GM19452 (cell line): ENCODE data around the gene FBXO24.
"Not testable (repeated sequence)": the region's sequence is repeated elsewhere in the genome, so short reads cannot be mapped to it uniquely, and the experiment has no call there.

ENCODE experiments used
- ATAC-seq: cut with Tn5 transposase; IDR thresholded peaks from one replicate; pipeline ENCODE4 v1.9.1; 2021; ENCODE audit not compliant: unreplicated experiment

FBXO24 gene

GRCh38 chr7:100556541-100556940, 29.6 kb upstream of the FBXO24 start:
- no peak for ATAC-seq

GRCh38 chr7:100559127-100559526, 27.0 kb upstream of the FBXO24 start:
- no peak for ATAC-seq

- ATAC-seq = no peak
These were observed 24.5 kb upstream of the FBXO24 start for GRCh38 chr7:100561491-100562194.

GRCh38 chr7:100562195-100563099, 23.7 kb upstream of the FBXO24 start:
- ATAC-seq = no peak

GRCh38 chr7:100563100-100563564, 23.0 kb upstream of the FBXO24 start:
- no peak for ATAC-seq

- ATAC-seq = no peak
These were observed 22.2 kb upstream of the FBXO24 start for GRCh38 chr7:100563809-100564400.

GRCh38 chr7:100564405-100564804, 21.7 kb upstream of the FBXO24 start:
- ATAC-seq = not testable (repeated sequence)

GRCh38 chr7:100565133-100565571, 21.0 kb upstream of the FBXO24 start:
- no peak for ATAC-seq

GRCh38 chr7:100566018-100566531, 20.1 kb upstream of the FBXO24 start:
- ATAC-seq = no peak

GRCh38 chr7:100567031-100567730, 18.9 kb upstream of the FBXO24 start:
- ATAC-seq = no peak

- ATAC-seq = no peak
These were observed 18.4 kb upstream of the FBXO24 start for GRCh38 chr7:100567751-100568175.

- ATAC-seq = no peak
These were observed 17.8 kb upstream of the FBXO24 start for GRCh38 chr7:100568176-100568895.

- ATAC-seq = no peak
These were observed 17.0 kb upstream of the FBXO24 start for GRCh38 chr7:100568896-100569844.

- ATAC-seq = no peak
These were observed 14.9 kb upstream of the FBXO24 start for GRCh38 chr7:100570954-100571828.

GRCh38 chr7:100571829-100572116, 14.4 kb upstream of the FBXO24 start:
- ATAC-seq = no peak

- ATAC-seq = no peak
These were observed 13.7 kb upstream of the FBXO24 start for GRCh38 chr7:100572281-100572948.

- ATAC-seq = no peak
These were observed 13.0 kb upstream of the FBXO24 start for GRCh38 chr7:100572949-100573675.
